T-helper 2 cell (primary cell): ENCODE results near the gene RERE.

Source experiments
- DNase-seq, 5 experiments: peaks; one replicate each; pipeline versions ENCODE4 v3.0.0 to v3.0.0-alpha.2; 2012 to 2022

Gene RERE

GRCh38 chr1:8356256-8357209 lies 460.9 kb downstream of the RERE start:
- no peak for DNase-seq

- no peak for DNase-seq
Observed at GRCh38 chr1:8355439-8356255, 461.8 kb downstream of the RERE start.

GRCh38 chr1:8354038-8354437 lies 463.4 kb downstream of the RERE start:
- no peak for DNase-seq

GRCh38 chr1:8352886-8353785 lies 464.3 kb downstream of the RERE start:
- DNase-seq: no peak

GRCh38 chr1:8352471-8352845 lies 465.0 kb downstream of the RERE start:
- no peak for DNase-seq

GRCh38 chr1:8351693-8352470 lies 465.6 kb downstream of the RERE start:
- no peak for DNase-seq

- DNase-seq: no peak
Observed at GRCh38 chr1:8350914-8351684, 466.3 kb downstream of the RERE start.

GRCh38 chr1:8349961-8350360 lies 467.5 kb downstream of the RERE start:
- no peak for DNase-seq

GRCh38 chr1:8349473-8349865 lies 468.0 kb downstream of the RERE start:
- no peak for DNase-seq

- DNase-seq: peak; percentile 39 to 68 (median 54)
Observed at GRCh38 chr1:8348777-8349472, 468.5 kb downstream of the RERE start.

- no peak for DNase-seq
Observed at GRCh38 chr1:8348047-8348776, 469.2 kb downstream of the RERE start.

GRCh38 chr1:8347635-8348034 lies 469.8 kb downstream of the RERE start:
- DNase-seq: no peak

- DNase-seq: no peak
Observed at GRCh38 chr1:8345621-8346415, 471.6 kb downstream of the RERE start.

GRCh38 chr1:8344893-8345507 lies 472.4 kb downstream of the RERE start:
- no peak for DNase-seq

GRCh38 chr1:8343464-8344001 lies 473.9 kb downstream of the RERE start:
- DNase-seq: no peak

- no peak for DNase-seq
Observed at GRCh38 chr1:8343044-8343443, 474.4 kb downstream of the RERE start.

- DNase-seq: no peak
Observed at GRCh38 chr1:8342325-8342724, 475.1 kb downstream of the RERE start.

GRCh38 chr1:8340448-8340847 lies 477.0 kb downstream of the RERE start:
- no peak for DNase-seq
